Measurements from ENCODE around the gene PTPRN2.
"Not testable (repeated sequence)": the region's sequence is repeated elsewhere in the genome, so short reads cannot be mapped to it uniquely, and the experiment has no call there.

Gene PTPRN2

DNA sequence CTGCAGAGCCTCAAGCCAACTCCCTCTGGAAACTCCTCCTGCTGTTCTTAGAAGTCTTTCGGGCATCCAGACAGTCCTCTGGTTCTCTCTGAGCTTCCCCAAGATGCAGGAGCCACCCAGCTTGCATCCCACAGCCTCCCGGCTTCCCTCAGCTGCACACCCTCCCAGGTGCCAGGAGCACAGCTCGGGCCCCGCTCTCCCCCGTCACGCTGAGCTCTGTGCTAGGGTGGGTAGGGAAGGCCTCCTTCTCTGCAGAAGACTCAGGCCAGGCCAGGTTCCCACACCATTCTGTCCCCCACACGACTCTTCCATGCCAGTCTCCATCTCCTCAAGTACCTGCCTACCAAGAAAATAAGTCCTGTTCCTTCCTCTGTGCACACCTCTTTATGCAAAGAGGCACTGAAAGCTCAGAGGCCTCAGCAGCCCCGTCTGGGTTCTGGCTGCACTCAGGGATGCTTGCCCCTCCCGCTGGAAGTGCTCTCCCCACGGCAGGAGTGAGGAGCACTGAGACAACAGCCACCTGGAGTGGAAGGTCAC is 537.1 kb downstream of the PTPRN2 start:
- no peak for DNase-seq (ENCODE audit: low spot score)

DNA sequence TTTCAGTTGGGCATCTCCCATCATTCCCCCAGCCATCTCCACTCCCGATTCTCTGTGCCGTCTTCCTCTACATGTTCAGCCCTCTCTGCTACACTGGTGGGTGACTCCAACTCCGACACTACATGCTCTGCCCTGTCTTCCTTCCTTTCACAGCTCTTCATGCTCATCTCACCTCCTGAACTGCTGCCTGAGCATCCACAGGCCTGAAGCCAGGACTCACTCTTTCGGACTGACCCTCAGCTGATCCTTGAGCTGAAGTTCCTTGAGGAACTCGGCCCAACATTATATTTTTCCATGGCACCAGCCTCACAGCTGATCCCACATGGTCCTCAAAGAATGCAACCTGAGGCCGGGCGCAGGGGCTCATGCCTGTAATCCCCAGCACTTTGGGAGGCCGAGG is 538.4 kb downstream of the PTPRN2 start:
- no peak for DNase-seq (ENCODE audit: low spot score)

DNA sequence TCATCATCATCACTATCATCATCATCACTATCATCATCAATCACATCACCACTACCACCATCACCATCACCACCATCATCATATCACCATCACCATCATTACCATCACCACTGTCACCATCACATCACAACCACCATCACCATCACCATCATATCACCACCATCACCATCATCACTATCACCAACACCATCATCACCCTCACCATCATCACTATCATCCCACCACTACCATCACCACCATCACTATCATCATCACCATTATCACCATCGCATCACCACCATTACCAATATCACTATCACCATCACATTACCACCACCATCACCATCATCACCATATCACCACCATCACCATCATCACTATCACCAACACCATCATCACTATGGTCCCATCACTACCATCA is 539.1 kb downstream of the PTPRN2 start:
- no peak for DNase-seq (ENCODE audit: low spot score)

- DNase-seq (ENCODE audit: low spot score): no peak
Observed at GRCh38 chr7:158047391-158048059, 540.1 kb downstream of the PTPRN2 start.

GRCh38 chr7:158046246-158046645 is 541.4 kb downstream of the PTPRN2 start:
- DNase-seq (ENCODE audit: low spot score): not testable (repeated sequence)

- no peak for DNase-seq (ENCODE audit: low spot score)
Observed at GRCh38 chr7:158044482-158044823, 543.2 kb downstream of the PTPRN2 start.

DNA sequence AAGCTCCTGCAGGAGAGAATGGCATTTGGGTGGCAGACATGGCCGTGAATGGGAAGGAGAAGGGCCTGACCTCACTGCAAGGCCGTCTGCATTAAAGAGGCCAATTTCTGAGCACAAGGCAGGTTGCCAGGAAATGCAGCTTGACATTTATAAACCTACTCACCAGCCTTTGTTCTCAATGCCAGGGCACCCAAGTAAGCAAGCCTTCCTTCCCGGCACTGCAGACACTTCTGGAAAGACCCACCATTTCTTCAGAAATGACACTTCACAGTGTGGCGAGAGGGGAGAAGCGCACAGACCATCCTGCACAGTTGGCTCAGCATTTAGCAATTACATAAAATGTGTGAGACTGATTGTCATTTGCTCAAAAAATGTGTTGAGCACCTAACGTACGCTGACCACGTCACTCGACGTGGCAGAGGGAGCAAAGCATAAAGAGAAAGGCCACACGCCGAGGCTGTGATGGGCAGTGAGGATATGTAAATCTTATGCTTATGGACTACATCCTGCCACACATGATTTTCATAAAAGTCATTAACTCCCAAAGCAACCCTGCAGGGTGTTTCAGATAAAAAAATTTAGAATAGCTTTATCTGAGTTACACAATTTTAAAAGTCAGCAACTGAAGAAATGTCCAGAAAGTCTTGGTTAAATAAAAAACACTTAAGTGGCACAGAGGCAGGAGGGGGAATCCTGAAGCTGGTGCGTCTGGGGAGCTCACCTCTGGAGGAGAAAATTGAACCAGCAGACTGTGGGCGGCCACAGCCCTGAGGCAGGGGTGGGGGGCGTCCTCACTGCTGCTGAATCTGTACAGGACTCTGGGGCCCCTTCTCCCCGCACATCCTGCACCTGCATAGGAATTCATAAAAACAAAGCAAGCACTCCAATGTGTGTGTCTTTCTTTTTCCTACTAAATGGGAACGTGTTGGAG is 543.8 kb downstream of the PTPRN2 start:
- DNase-seq (ENCODE audit: low spot score): no peak

DNA sequence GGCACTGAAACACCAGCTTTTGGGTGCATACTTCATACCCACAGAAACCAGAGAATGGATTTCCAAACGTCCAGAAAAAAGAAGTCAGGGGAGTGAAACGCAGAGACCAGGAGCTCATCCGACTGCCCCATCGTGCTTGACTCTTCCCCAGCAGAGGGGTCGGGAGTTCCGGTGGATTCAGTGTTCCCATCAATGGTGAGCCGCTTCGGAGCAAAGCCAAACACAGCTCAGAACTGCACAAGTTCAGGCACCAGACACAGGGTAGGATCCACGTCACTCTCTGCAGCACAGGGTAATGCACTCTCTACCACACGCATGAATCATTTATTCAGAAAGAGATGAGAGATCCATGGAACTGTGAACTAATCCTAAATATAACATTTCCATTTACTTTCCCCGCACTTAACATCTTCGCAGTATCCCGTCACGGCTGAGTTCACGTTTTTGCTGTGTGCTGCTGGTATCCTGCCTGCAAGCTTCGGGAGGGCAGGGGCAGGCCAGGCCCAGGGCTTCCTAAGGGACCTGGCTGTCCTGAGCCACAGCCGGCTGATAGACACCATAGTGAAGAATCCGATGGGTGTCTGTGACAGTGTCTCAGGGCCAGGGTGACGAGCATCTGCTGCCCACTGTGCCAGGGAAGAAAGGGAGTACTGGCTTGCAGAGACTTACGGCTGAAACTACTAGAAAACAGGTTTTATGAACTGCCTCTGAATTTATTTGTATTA is 545.3 kb downstream of the PTPRN2 start:
- DNase-seq (ENCODE audit: low spot score): no peak

DNA sequence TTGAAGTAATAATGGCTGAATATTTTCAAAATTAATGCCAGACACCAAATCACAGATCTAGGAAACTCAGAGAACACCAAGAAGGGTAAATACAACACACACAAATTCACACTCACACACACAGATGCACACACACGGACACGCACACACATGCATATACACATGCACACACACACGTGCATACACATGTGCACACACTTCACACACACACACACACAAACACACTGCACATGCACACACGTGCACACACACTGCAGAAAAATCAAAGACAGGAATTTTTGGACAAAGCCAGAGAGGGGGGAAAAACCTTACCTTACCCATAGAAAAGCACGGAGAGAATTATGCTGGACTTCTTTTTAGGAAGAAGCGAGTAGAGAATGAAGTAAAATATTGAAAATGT is 547.4 kb downstream of the PTPRN2 start:
- no peak for DNase-seq (ENCODE audit: low spot score)

DNA sequence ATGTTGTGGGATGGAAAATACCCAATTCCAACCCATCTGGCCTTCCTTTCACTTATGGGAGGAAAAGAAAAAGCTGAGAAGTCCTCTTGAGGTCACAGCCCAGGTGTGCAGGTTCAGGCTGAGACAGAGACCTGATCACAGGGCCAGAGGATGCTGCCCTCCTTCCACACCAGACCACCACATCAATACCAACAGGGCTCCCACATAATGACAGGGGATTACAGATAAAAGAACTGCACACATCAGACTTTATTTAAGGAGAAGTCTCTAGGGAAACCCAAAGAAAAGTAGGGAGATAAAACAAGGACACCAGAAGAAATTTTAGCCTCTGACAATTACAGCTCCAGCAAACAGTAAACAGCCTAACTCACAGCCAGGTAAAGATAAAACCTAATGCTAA is 548.4 kb downstream of the PTPRN2 start:
- DNase-seq (ENCODE audit: low spot score): no peak

GRCh38 chr7:158037211-158037610 is 550.4 kb downstream of the PTPRN2 start:
- no peak for DNase-seq (ENCODE audit: low spot score)

DNA sequence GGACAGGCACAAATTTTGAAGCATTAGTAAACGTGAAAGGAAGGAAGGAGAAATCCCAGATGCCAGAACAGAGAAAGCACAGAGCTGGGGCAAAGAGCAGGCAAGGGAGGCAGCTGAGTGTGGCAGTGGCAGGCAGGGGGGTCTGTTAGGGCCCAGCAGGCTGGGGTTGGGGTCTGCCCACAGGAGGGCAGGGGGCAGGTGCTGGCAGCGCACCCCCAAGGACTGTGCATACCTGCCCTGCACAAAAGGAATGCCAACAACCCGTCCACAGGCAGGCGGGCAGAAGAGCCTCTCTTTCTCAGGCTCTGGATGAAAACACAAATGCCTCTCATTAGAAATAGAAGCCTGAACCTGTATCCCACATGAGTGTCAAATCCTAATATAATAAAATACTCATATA is 552.3 kb downstream of the PTPRN2 start:
- DNase-seq (ENCODE audit: low spot score): no peak

DNA sequence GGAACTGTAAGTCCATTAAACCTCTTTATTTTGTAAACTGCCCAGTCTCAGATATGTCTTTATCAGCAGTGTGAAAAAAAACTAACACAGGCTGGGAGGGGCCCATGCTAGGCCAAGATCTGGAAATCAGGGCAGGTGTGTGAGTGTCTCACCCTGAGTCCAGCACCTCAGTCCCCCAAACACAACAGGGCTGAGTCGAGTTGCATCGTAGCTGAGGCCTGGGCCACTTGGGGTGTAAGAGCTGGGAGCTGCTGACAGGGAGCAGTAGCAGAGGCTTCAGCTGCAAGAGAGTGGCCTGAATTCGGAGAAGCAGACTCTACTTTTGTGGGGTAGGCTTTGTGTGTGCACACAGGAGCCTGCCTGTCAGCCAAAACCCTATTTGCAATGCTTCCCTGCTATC is 553.1 kb downstream of the PTPRN2 start:
- DNase-seq (ENCODE audit: low spot score): no peak

GRCh38 chr7:158033925-158034324 is 553.7 kb downstream of the PTPRN2 start:
- DNase-seq (ENCODE audit: low spot score): not testable (repeated sequence)

GRCh38 chr7:158033196-158033595 is 554.4 kb downstream of the PTPRN2 start:
- DNase-seq (ENCODE audit: low spot score): no peak

DNA sequence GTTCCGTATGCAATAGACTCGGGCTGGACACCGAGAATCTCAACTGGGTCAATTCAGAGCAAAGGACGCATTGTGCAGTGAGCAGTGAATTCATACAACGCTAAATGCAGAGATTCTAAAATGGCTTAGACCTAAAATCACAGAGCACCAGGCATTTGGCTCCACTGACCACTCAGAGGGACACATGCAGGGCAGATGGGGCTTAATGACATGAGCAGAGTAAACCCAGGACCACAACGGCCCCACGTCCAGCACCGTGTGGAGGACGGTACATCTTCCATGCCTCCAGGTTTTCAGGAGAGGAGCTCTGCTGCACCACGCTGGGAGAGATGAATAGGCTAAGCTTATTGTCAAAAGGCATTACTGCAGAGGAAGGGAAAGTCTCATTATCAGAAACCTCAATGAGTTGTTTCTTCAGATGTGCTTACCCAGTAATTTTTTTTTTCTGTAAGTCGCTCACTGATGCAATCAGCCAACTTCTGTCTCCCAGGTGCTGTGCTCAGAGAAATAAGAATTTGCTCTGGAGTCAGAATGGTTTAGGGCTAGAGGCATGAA is 555.0 kb downstream of the PTPRN2 start:
- no peak for DNase-seq (ENCODE audit: low spot score)

GRCh38 chr7:158031867-158032308 is 555.7 kb downstream of the PTPRN2 start:
- DNase-seq (ENCODE audit: low spot score): no peak

GRCh38 chr7:158030566-158030965 is 557.1 kb downstream of the PTPRN2 start:
- no peak for DNase-seq (ENCODE audit: low spot score)

DNA sequence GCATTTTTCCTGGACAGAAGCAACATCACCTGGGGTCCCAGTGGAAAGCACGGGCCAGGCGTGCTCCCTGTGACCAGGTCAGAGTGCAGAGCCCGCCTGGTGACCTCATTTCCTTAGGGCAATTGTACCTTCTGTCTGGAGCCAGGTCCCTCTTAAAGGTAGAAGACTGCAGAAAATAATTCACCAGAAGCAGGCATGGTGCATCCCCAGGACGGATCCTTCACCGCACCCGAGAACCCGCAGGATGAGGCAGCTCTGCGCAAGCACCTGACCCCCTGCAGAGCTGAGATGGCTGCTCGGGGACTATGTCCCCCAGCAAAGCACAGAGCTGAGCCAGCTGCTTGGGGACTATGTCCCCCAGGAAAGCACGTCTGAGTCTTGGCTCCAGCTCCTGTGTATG is 557.6 kb downstream of the PTPRN2 start:
- DNase-seq (ENCODE audit: low spot score): no peak

DNA sequence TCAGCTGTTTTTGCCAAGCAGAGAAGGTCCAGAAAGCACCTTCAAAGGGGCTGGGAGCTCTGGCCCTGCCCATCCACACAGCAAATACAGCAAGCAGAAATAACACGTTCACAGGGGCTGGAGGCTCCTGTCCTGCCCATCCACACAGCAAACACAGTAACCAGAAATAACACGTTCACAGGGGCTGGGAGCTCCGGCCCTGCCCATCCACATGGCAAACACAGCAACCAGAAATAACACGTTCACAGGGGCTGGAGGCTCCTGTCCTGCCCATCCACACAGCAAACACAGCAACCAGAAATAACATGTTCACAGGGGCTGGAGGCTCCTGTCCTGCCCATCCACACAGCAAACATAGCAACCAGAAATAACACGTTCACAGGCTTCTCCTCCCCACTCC is 558.1 kb downstream of the PTPRN2 start:
- no peak for DNase-seq (ENCODE audit: low spot score)

GRCh38 chr7:158028971-158029370 is 558.7 kb downstream of the PTPRN2 start:
- no peak for DNase-seq (ENCODE audit: low spot score)

- DNase-seq (ENCODE audit: low spot score): no peak
Observed at GRCh38 chr7:158028290-158028941, 559.2 kb downstream of the PTPRN2 start.

All from putamen (tissue), 1 donor.